D341Med (cell line): ENCODE measurements around the gene TTC21A.

ENCODE experiments used
- DNase-seq: peaks from one replicate; pipeline ENCODE4 v3.0.0; 2012; ENCODE audit warnings: low spot score

TTC21A gene

GRCh38 chr3:39097716-39098472, 9.6 kb upstream of the TTC21A start:
- DNase-seq, result no peak

DNA sequence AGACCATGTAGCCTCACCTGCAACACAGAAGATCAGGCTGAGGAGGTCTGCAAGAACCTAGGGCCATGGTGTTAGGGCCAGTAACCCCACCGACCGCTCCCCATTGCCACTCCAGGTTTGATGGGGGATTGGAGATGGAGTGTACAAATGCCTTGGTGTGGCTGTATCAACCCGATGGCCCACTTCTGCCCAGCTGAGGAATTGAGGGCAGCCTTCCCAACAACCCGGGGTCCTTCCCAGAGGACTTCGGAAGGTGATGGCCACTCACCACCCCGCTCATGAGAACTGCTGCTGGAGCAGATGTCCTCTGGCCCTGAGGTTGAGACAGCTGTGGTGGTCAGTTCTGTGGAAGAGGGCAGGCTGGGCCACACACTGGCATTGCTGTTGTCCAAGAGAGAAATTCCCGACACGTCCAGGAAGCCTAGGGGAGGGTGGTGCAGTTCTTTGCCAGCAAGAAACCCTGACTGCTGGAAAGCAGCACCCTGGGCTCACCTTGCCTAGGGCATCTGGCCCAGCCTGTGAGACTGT, 8.9 kb upstream of the TTC21A start:
- no peak for DNase-seq

GRCh38 chr3:39099242-39099641, 8.2 kb upstream of the TTC21A start:
- no peak for DNase-seq

GRCh38 chr3:39099738-39100499, 7.6 kb upstream of the TTC21A start:
- no peak for DNase-seq

- no peak for DNase-seq
Observed at GRCh38 chr3:39100500-39100886, 7.0 kb upstream of the TTC21A start.

DNA sequence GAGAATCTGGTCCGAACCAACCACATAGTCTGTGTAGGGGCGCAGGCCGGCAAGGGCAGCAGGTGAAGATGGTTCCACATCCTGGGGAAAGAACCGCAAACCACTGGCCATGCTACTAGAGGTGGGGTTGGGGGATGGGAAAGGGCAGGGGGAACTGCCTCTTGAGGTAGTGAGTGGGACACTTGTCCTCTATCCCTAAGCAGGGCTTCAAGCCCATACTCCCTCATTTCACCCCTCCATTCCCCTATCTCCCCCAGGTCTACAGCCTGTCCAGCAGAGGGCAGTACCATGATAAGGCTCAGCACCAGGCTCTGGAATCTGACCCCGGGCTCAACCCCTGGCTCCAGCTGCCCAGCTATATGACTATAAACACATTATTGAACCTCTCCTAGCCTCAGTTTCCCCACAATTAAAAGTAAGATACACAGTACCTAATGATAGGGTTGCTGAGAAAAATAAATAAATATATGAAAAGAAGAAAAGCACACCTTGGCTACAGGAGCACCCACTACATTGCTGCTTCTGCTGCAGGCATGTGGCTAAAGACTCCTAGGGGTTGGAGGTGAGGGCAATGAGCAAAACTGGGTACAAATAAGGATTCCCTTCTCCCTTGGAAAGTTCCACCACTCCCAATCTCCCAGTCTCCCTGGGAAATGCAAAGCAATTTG, 6.3 kb upstream of the TTC21A start:
- DNase-seq, result peak; percentile 78

GRCh38 chr3:39102504-39103323, 4.8 kb upstream of the TTC21A start:
- no peak for DNase-seq

GRCh38 chr3:39103324-39103693, 4.2 kb upstream of the TTC21A start:
- no peak for DNase-seq

DNA sequence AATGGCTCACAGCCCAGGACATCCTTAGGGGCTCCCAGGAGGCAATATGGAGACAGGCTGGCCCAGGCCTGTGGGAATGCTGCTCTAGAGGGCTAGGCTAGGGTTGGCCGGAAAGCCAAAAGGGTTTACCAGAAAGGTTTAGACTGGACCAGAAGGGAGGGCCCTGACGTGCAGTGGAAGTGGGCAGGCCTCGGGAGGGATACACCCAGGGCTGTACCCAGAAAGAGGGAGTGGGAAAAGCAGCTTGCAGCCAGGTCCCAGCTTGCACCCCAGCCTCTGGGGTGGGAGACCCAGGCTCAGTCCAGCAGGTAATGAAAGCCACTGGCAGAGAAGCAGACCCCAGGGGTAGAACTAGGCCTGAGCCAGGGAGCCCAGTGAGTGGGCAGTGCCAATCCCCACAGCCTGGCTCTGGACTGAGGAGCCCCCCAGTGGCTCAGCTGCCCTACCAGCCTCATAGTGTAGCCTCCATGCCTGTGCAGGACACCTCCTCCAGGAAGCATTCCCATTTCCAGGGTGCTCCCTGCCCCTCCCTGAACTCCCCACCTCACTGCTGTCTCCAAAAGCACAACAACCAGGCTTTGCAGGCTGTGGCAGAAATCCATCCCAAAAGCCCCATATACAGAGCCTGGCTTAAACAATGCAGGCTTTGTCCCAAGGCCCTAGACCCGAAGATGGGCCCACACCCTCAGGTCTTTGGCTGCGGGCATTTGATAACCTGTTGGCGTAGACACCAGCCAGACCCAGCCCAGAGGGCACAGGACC, 3.5 kb upstream of the TTC21A start:
- DNase-seq, result no peak

DNA sequence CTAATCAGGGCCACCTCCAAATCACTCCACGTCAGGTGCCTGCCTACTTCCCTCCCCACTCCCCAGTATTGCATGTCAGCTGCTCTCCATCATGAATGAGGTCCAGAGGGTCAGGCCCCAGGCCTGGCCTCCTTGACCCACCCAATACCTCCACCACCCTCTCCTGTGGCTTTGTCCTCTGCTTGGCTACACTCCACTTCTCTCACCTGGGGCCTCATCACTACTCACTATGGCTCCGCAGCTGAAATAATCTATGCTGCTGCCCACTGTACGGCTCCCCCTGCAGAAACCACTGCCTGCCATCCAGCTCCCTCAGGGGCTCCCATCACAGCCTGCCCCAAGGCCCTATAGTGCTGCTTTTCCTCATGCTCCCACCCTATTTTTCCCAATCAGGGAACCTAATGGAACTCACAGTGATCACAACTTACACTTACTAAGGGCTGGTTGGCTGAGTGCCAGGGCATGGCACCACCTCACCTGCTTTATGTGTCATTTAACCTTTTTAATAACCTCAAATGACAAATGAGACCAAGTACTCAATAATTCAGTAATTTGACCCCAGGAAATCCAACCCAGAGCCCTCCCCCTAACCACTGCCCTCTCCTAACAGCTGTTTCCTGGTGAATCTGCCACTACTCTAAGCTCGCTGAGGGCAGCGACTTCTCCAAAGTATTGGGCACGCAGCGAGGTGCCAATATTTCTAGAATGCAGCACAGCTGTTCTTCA, 2.4 kb upstream of the TTC21A start:
- no peak for DNase-seq

GRCh38 chr3:39105687-39106063, 1.8 kb upstream of the TTC21A start:
- DNase-seq, result no peak

GRCh38 chr3:39106281-39106811, 1.1 kb upstream of the TTC21A start:
- DNase-seq, result no peak

GRCh38 chr3:39106851-39107387, 561 bp upstream of the TTC21A start:
- peak; percentile 84 for DNase-seq

DNA sequence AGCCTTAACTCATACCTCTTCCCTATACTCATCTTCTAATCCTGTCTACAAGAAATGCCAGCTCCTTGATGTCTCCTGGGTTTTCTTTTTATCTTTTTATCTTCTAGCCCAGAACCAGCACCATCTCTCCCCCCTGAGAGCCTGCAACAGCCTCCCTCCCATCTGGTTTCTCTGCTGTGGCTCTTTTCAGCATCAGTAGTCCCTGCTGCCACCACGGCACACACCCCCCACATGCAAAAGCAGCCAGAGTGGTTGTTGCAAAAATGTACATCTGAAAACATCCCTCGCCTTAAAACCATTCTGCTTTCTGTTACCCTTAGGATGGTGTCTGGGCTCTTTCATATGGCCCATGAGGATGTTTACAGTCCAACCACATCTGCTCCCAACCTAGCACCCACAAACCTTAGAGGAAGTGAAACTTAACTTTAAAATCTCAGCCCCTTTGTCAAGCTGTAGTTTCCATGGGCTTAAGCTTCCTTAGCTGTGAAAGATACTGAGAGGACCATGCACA, 775 bp downstream of the TTC21A start:
- no peak for DNase-seq

- no peak for DNase-seq
Observed at GRCh38 chr3:39109086-39109485, 1.6 kb downstream of the TTC21A start.

DNA sequence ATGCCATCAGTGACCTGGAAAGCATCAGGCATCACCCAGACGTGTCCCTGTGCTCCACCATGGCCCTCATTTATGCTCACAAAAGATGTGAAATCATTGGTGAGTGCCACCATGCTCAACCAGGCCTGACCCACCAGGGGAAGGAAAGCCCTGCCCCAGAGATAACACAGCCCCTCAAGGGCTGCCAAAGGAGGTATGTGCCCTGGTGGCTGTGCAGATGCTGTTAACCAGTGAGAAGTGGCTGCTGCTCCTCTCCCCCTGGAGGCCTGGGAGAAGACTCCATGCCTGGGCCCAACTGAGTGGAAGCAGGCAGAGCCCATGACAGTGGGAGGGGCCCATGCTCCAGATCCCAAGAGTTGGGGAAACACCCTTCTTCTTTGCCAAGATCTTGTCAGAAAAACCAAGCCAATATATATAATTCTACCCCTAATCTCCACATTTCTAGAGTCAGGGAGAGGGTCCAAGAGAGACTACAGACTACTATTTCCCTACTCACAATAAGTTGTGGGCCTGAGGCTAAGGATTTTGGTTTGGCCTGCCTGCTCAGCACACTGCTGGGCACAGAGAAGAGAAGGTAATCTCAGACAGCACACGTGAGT, 2.7 kb downstream of the TTC21A start:
- no peak for DNase-seq

GRCh38 chr3:39112113-39112512, 4.6 kb downstream of the TTC21A start:
- DNase-seq, result no peak

- DNase-seq, result no peak
Observed at GRCh38 chr3:39112535-39112934, 5.1 kb downstream of the TTC21A start.

- DNase-seq, result no peak
Observed at GRCh38 chr3:39113291-39113690, 5.8 kb downstream of the TTC21A start.
